GM13976 (cell line): ENCODE measurements around the gene SKI.

ENCODE experiments used
- DNase-seq: peaks from one replicate; pipeline ENCODE4 v3.0.0; 2012; ENCODE audit warnings: low spot score
- CTCF ChIP-seq: IDR thresholded peaks from 2 replicates; pipeline ENCODE4 v1.5.1; 2012; ENCODE audit warnings: borderline replicate concordance, mild to moderate bottlenecking; ENCODE audit not compliant: insufficient read depth; ENCODE audit errors: extremely low read depth, missing control alignments, control extremely low read depth
- in situ Hi-C: fragments of 300-500 bp; cut with MboI; formaldehyde crosslinking; loops from one replicate; pipeline ENCODE4 v1.12.0; 2022; ENCODE audit warnings: low sequenced_read_pairs, mixed read lengths, inconsistent platforms; ENCODE audit not compliant: unreplicated experiment

The SKI gene

DNA sequence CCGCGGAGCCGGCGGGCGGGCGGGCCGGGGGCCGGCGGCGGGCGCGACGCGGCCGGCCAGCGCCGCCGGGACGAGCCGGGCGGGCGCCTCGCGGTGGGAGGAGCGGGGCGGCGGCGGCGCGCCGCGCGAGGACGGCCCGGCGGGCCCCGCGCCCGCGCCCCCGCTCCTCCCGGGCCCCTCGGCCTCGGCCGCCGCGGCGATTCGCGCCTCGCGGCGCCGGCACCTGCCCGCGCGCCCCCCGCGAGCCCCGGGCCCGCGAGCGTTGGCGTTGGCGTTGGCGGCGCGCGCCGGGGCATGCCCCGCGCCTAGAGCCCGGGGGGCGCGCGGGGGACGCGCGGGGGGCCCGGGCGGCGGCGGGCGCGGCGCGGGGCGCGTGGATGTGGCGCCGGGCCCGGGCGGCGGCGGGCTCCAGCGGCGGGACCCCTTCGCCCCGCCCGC is at the start of gene SKI:
SKI (plus strand) TSS at position 163 of the 438 bp plus-strand sequence. CDS start 448 bp downstream, outside the sequence.
- no peak for DNase-seq
- TF ChIP-seq CTCF: no peak
- in situ Hi-C loops: no loop called here

- DNase-seq: no peak
- TF ChIP-seq CTCF: no peak
- in situ Hi-C loops: no loop called here
Measured at GRCh38 chr1:2178875-2179274, 49.2 kb upstream of the SKI start.

- in situ Hi-C loops: no loop called here
Measured at GRCh38 chr1:2179283-2180013, 48.7 kb upstream of the SKI start.

GRCh38 chr1:2180297-2181245 is 47.5 kb upstream of the SKI start:
- no peak for DNase-seq
- no peak for TF ChIP-seq CTCF
- in situ Hi-C loops: no loop called here

More at GRCh38 chr1:2179283-2180013, 48.7 kb upstream of the SKI start:
- no peak for TF ChIP-seq CTCF
- no peak for DNase-seq

DNA sequence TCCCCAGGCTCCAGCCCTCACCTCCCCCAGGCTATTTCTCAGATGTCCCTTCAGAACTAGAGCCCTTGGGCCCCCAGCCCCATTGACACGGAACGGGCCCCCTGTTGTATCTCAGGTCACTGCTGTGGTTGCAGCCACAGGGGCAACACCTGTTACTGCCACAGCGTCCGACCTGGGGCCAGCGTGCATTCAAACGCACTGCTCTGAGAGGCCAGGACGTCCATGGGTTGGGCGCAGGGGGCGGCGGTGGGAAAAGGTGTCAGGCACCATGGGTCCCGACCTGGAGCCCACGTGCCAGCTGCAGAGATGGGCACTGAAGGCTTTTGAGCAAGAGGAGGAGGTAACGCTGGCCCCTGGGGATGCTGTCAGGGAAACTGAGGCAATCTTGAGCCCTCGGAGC is 46.8 kb upstream of the SKI start:
- in situ Hi-C loops: no loop called here
- no peak for DNase-seq
- no peak for TF ChIP-seq CTCF

DNA sequence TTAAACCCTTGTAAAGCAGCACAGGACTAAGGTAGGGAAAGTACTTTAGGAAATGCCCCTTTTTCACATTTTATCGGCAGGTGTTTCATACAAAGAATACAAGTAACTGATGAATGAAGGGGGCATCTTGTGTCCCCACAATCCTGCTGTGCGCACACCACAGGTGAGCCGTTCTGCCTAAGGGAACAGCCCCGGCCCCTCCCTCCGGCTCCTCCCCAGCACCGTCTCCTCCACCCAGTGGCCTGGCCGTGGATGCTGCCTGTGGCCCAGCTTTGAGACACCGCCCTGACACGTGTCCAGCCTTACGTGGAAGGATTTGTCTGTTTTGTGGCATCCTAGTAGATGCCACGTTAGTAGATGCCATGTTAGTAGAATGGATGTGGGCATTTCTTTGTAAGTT is 46.4 kb upstream of the SKI start:
- in situ Hi-C loops: no loop called here
- no peak for DNase-seq
- no peak for TF ChIP-seq CTCF
